HepG2 (cell line): ENCODE results near the gene DOCK4. TPM values are rescaled to one million over a fixed set of nuclear protein-coding genes. Genes with fewer than 3 reads are reported as not detected.

ENCODE experiments used
- ATAC-seq: fragments of 200-7000 bp; cut with Tn5 transposase; 3 replicates; pipeline ENCODE4 v1.9.1; 2020; ENCODE audit warnings: mild to moderate bottlenecking, moderate library complexity
- BruUV-seq: library from RNA; stranded (reverse); fragments of 400-500 nt; replicated peaks from 2 replicates; lab custom pipeline; 2021; lab: Mats Ljungman, UMichigan
- CTCF ChIA-PET: fragments of 300-600 bp; formaldehyde crosslinking; extraction: SDS; loops from one replicate; lab custom pipeline; 2021; ENCODE audit warnings: low total read pairs, inconsistent platforms, low intra/inter-chr PET ratio; lab: Yijun Ruan, JAX
- POLR2A ChIA-PET: fragments of 350-600 bp; sonication (Branson Sonifier 250); formaldehyde crosslinking; loops from one replicate; lab custom pipeline; 2020; ENCODE audit warnings: antibody characterized with exemption, inconsistent platforms; lab: Yijun Ruan, JAX
- DNase-seq: peaks from one replicate; pipeline ENCODE4 v3.0.0-alpha.2; 2015; ENCODE audit warnings: low spot score
- FAIRE-seq: peaks from 3 replicates; lab custom pipeline; 2011; peaks lifted over from hg19 to GRCh38; lab: Jason Lieb, UNC
- H2AFZ ChIP-seq: one replicate; pipeline ENCODE4 v1.6.1; 2011; ENCODE audit warnings: low read length, inconsistent platforms
- H3K27ac ChIP-seq: fragments of 300-600 bp; 3 replicates; pipeline ENCODE4 v1.8.0; 2011; ENCODE audit warnings: mixed run types, mild to moderate bottlenecking, mixed read lengths, low read length, inconsistent platforms; ENCODE audit not compliant: insufficient read depth; ENCODE audit errors: extremely low read length
- H3K27me3 ChIP-seq, 2 experiments: fragments of 200-600 bp in 1 of 2; 2 replicates in 1 of 2; 3 replicates in 1 of 2; pipeline versions ENCODE4 v1.6.0 to v1.8.0; 2011; ENCODE audit warnings: low read length in 2 of 2, mild to moderate bottlenecking in 2 of 2, moderate library complexity in 2 of 2, inconsistent platforms in 1 of 2; ENCODE audit not compliant: insufficient read depth in 2 of 2, control insufficient read depth in 1 of 2
- H3K36me3 ChIP-seq, 2 experiments: fragments of 200-600 bp in 1 of 2; replicated peaks in 1 of 2; 2 replicates in 1 of 2; 3 replicates in 1 of 2; pipeline versions ENCODE4 v1.5.1 to v1.8.0; 2011; ENCODE audit warnings: low read length in 2 of 2, inconsistent platforms in 1 of 2; ENCODE audit not compliant: insufficient read depth in 2 of 2, control insufficient read depth in 1 of 2
- H3K4me1 ChIP-seq: 2 replicates; pipeline ENCODE4 v1.5.1; 2012; ENCODE audit warnings: low read length, inconsistent platforms; ENCODE audit not compliant: insufficient read depth
- H3K4me2 ChIP-seq: 2 replicates; pipeline ENCODE4 v1.6.0; 2011; ENCODE audit warnings: low read depth, low read length, inconsistent platforms
- H3K4me3 ChIP-seq, 3 experiments: fragments of 200-600 bp in 1 of 3; sonication (generic), shearing (Covaris generic) in 1 of 3; replicated peaks in 1 of 3; 2 replicates each; pipeline ENCODE4 v1.5.1; 2011 to 2016; ENCODE audit warnings: low read length in 3 of 3, inconsistent platforms in 2 of 3, low read depth in 2 of 3, mild to moderate bottlenecking in 2 of 3, control low read depth in 1 of 3, mixed read lengths in 1 of 3; ENCODE audit not compliant: insufficient read depth in 1 of 3
- H3K79me2 ChIP-seq: one replicate; pipeline ENCODE4 v1.6.1; 2011; ENCODE audit warnings: low read length, inconsistent platforms; ENCODE audit not compliant: insufficient read depth
- H3K9ac ChIP-seq: 2 replicates; pipeline ENCODE4 v1.6.0; 2011; ENCODE audit warnings: mild to moderate bottlenecking, low read depth, low read length, inconsistent platforms; ENCODE audit not compliant: insufficient read depth
- H3K9me3 ChIP-seq: 2 replicates; pipeline ENCODE4 v1.5.1; 2012; ENCODE audit warnings: mild to moderate bottlenecking, low read length
- H4K20me1 ChIP-seq: 2 replicates; pipeline ENCODE4 v1.6.0; 2011; ENCODE audit warnings: inconsistent platforms, mild to moderate bottlenecking, low read length, moderate library complexity; ENCODE audit not compliant: insufficient read depth
- CBFB ChIP-seq: sonication (generic); formaldehyde crosslinking; IDR thresholded peaks from 2 replicates; pipeline ENCODE4 v1.4.0; 2020; ENCODE audit warnings: missing genetic modification reagents
- ELF3 ChIP-seq: IDR thresholded peaks from 2 replicates; pipeline ENCODE4 v1.6.1; 2016; ENCODE audit warnings: missing genetic modification reagents, missing compliant biosample characterization
- ESRRA ChIP-seq: sonication (generic); formaldehyde crosslinking; IDR thresholded peaks from 2 replicates; pipeline ENCODE4 v1.5.1; 2020; ENCODE audit warnings: mild to moderate bottlenecking, low read depth, missing genetic modification reagents
- HOXA5 ChIP-seq: sonication (generic); formaldehyde crosslinking; IDR thresholded peaks from 2 replicates; pipeline ENCODE4 v1.4.0; 2020; ENCODE audit warnings: missing genetic modification reagents
- KDM3A ChIP-seq: IDR thresholded peaks from 2 replicates; pipeline ENCODE4 v1.6.1; 2018; ENCODE audit warnings: low read depth, missing compliant biosample characterization
- PHB2 ChIP-seq: fragments of 450-650 bp; IDR thresholded peaks from 2 replicates; pipeline ENCODE4 v1.6.1; 2018; ENCODE audit not compliant: partially characterized antibody
- SMC3 ChIP-seq: IDR thresholded peaks from 2 replicates; pipeline ENCODE4 v1.6.1; 2011; ENCODE audit warnings: low read length, improper control_type of control experiment
- SRF ChIP-seq: IDR thresholded peaks from 2 replicates; pipeline ENCODE4 v1.6.1; 2011; ENCODE audit warnings: mild to moderate bottlenecking, low read depth, low read length, moderate library complexity
- TAF1 ChIP-seq: sonication (generic); formaldehyde crosslinking; IDR thresholded peaks from 2 replicates; pipeline ENCODE4 v1.4.0; 2020; ENCODE audit warnings: missing genetic modification reagents
- TBL1XR1 ChIP-seq: fragments of 150-350 bp; IDR thresholded peaks from 2 replicates; pipeline ENCODE4 v1.6.1; 2014; ENCODE audit warnings: borderline replicate concordance, low read length; ENCODE audit not compliant: partially characterized antibody
- ZNF205 ChIP-seq: IDR thresholded peaks from 2 replicates; pipeline ENCODE4 v1.6.1; 2018; ENCODE audit warnings: missing biosample characterization, missing genetic modification reagents
- ZNF24 ChIP-seq: fragments of 450-650 bp; IDR thresholded peaks from 2 replicates; pipeline ENCODE4 v1.6.1; 2017; ENCODE audit warnings: antibody characterized with exemption, mild to moderate bottlenecking
- ZNF570 ChIP-seq: sonication (generic); formaldehyde crosslinking; IDR thresholded peaks from 2 replicates; pipeline ENCODE4 v1.4.0; 2020; ENCODE audit warnings: mild to moderate bottlenecking, missing genetic modification reagents, borderline replicate concordance
- ZNF761 ChIP-seq: sonication (generic); formaldehyde crosslinking; conservative IDR thresholded peaks from 2 replicates; pipeline ENCODE4 v1.4.0; 2020; ENCODE audit warnings: mild to moderate bottlenecking, missing genetic modification reagents
- ZNF766 ChIP-seq: sonication (generic); formaldehyde crosslinking; IDR thresholded peaks from 2 replicates; pipeline ENCODE4 v1.5.0; 2020; ENCODE audit warnings: missing genetic modification reagents, borderline replicate concordance
- WGBS: methylation state at CpG from one replicate; pipeline ENCODE4 v1.1.6; 2017; ENCODE audit warnings: low lambda C conversion rate; 5-methylcytosine and 5-hydroxymethylcytosine counted together
- in situ Hi-C: cut with HindIII; loops from 2 replicates; pipeline ENCODE4 v1.10.0; 2017; ENCODE audit warnings: low pct_unique_long_range_greater_than_20kb; ENCODE audit not compliant: extremely low pct_ligation_motif_present
- intact Hi-C: fragments of 100-400 bp; cut with micrococcal nuclease; formaldehyde crosslinking; loops from one replicate; pipeline ENCODE4 v1.10.0; 2022; ENCODE audit not compliant: unreplicated experiment
- polyA plus RNA-seq, 8 experiments: library from polyadenylated mRNA; depleted of rRNA in 3 of 8; stranded (reverse) in 7 of 8; unstranded in 1 of 8; fragments of >200 nt; fragmentation: Illumina TruSeq in 4 of 8; extraction: Trizol in 4 of 8; gene quantifications; 2 replicates each; pipeline versions ENCODE4 v1.2.1 to v1.2.3, GENCODE V29; 2011 to 2016; ENCODE audit warnings: low read depth in 4 of 8, missing spikeins in 1 of 8, mixed read lengths in 1 of 8; ENCODE audit not compliant: insufficient read depth in 1 of 8
- total RNA-seq, 5 experiments: library from RNA; depleted of rRNA; stranded (reverse); fragments of >200 nt; fragmentation: Illumina TruSeq; extraction: Trizol; gene quantifications; 2 replicates each; pipeline ENCODE4 v1.2.3, GENCODE V29; 2016; ENCODE audit warnings: low read depth in 1 of 5
- TF ChIP-seq, protein P1 (sequence below): sonication (generic); formaldehyde crosslinking; IDR thresholded peaks from 2 replicates; pipeline ENCODE4 v1.4.0; 2020; ENCODE audit warnings: missing genetic modification reagents, borderline replicate concordance
- TF ChIP-seq, protein P2 (sequence below): sonication (generic); formaldehyde crosslinking; IDR thresholded peaks from 2 replicates; pipeline ENCODE4 v1.5.0; 2020; ENCODE audit warnings: missing genetic modification reagents

The DOCK4 gene
- total and polyA plus RNA-seq, 2 of the 13 experiments (the other 11 are each of a cell fraction or from before 2014, with no cell fraction given), result 13.5 to 17.4 TPM

DNA sequence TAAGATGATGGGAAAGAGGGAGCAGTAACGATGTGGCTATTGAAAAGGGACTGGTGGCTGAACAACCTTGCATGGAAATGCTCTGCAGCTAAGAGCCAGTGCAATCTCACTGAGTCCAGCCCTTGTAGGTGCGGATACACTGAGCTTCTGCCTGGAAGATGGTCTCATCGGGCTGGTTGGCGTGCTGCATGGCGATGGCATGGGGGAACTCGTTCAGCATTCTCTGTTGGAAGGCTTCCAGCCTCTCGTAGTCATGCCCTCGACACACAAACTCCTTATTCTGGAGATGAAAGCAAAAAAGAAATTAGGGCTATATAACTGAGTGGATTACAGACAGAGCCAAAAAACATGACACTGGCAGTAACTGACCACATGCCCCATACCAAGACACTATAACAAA lies 446.2 kb downstream of the DOCK4 start (continued):
- TF ChIP-seq, protein P1, sequence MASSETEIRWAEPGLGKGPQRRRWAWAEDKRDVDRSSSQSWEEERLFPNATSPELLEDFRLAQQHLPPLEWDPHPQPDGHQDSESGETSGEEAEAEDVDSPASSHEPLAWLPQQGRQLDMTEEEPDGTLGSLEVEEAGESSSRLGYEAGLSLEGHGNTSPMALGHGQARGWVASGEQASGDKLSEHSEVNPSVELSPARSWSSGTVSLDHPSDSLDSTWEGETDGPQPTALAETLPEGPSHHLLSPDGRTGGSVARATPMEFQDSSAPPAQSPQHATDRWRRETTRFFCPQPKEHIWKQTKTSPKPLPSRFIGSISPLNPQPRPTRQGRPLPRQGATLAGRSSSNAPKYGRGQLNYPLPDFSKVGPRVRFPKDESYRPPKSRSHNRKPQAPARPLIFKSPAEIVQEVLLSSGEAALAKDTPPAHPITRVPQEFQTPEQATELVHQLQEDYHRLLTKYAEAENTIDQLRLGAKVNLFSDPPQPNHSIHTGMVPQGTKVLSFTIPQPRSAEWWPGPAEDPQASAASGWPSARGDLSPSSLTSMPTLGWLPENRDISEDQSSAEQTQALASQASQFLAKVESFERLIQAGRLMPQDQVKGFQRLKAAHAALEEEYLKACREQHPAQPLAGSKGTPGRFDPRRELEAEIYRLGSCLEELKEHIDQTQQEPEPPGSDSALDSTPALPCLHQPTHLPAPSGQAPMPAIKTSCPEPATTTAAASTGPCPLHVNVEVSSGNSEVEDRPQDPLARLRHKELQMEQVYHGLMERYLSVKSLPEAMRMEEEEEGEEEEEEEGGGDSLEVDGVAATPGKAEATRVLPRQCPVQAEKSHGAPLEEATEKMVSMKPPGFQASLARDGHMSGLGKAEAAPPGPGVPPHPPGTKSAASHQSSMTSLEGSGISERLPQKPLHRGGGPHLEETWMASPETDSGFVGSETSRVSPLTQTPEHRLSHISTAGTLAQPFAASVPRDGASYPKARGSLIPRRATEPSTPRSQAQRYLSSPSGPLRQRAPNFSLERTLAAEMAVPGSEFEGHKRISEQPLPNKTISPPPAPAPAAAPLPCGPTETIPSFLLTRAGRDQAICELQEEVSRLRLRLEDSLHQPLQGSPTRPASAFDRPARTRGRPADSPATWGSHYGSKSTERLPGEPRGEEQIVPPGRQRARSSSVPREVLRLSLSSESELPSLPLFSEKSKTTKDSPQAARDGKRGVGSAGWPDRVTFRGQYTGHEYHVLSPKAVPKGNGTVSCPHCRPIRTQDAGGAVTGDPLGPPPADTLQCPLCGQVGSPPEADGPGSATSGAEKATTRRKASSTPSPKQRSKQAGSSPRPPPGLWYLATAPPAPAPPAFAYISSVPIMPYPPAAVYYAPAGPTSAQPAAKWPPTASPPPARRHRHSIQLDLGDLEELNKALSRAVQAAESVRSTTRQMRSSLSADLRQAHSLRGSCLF (CRISPR knock-in tag), result no peak
- TF ChIP-seq ZNF205 (CRISPR knock-in tag), result no peak
- no peak for TF ChIP-seq CBFB
- TF ChIP-seq TAF1, result no peak
- no peak for TF ChIP-seq ESRRA
- TF ChIP-seq TBL1XR1, result no peak

DNA sequence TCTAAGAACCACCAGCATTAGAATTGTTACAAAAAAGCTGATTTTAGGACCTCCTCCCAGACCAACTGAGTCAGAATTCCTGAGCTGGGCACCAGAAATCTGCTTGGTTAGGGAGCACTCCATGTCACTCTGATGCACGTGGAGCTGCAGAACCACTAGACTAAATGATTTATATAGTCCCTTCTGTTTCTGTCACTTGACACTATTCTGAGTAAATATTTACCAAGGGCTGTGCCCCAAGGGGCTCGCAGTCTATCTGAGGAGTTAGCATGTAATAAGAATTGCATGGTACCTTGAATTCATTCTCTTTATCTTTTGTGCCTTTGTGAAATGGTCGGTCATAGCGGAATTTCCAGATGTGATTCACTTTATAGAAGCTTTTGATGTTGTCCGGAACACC lies 447.9 kb downstream of the DOCK4 start:
- CTCF ChIA-PET, result no interaction called here
- Histone ChIP-seq H3K4me1 (no peaks in the 10 kb centered on the region), H3K79me2 (no peaks in the 10 kb centered on the region), H2AFZ (no peak overlapping the region), H3K27me3 (no peaks in the 10 kb centered on the region), H3K9ac (no peak overlapping the region), H3K9me3 (no peaks in the 10 kb centered on the region), H3K36me3 (peaks cover 11 to 13% of the 10 kb centered on the region in 2 experiments), H3K4me2 (no peak overlapping the region)
- no TSS peak for BruUV-seq
- POLR2A ChIA-PET, result no interaction called here
- FAIRE-seq, result no peak
- intact Hi-C loops, result no loop called here
- TF ChIP-seq HOXA5 (CRISPR knock-in tag) (no peak), ZNF24 (no peak), PHB2 (no peak), SMC3 (no peak), KDM3A (CRISPR knock-in tag) (no peak), ZNF761 (no peak), ZNF766 (CRISPR knock-in tag) (no peak), ZNF570 (CRISPR knock-in tag) (no peak), ELF3 (no peak), SRF (no peak)
- TF ChIP-seq, protein P2, sequence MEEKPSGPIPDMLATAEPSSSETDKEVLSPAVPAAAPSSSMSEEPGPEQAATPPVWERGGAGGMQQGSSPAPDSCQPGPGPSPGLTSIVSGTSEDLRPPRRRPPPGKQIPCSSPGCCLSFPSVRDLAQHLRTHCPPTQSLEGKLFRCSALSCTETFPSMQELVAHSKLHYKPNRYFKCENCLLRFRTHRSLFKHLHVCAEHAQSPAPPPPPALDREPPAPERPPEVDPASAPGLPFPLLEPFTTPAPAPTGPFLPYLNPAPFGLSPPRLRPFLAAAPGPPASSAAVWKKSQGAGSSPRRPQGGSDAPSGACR (CRISPR knock-in tag), result no peak
- TF ChIP-seq, all 625 proteins: peak for 0
- no peak overlapping the region for H3K4me3 ChIP-seq
- no peak overlapping the region for H3K27ac ChIP-seq
- WGBS, result 93% methylated on average over 5 of the region's 5 CpGs
- DNase-seq (no peak), ATAC-seq (no peak)
- in situ Hi-C loops, result no loop called here
- H4K20me1 ChIP-seq, result no peaks in the 10 kb centered on the region
